HCT116 (cell line): ENCODE data around the gene FRMD4A.

Experiments
- CEBPB ChIP-seq: IDR thresholded peaks from 2 replicates; pipeline ENCODE4 v1.6.1; 2012; ENCODE audit warnings: low read depth
- EZH2 ChIP-seq: fragments of 200-600 bp; sonication (generic); IDR thresholded peaks from 2 replicates; pipeline ENCODE4 v1.6.1; 2017; ENCODE audit warnings: antibody characterized with exemption, mixed run types
- POLR2A ChIP-seq: IDR thresholded peaks from 2 replicates; pipeline ENCODE4 v1.7.0; 2011; ENCODE audit warnings: borderline replicate concordance; ENCODE audit not compliant: insufficient read depth, insufficient read length; ENCODE audit errors: extremely low read depth
- POLR2AphosphoS5 ChIP-seq: IDR thresholded peaks from 2 replicates; pipeline ENCODE4 v1.6.1; 2011; ENCODE audit warnings: mild to moderate bottlenecking, low read depth, low read length, moderate library complexity
- SIN3A ChIP-seq: IDR thresholded peaks from 2 replicates; pipeline ENCODE4 v1.6.1; 2012; ENCODE audit warnings: low read depth
- SP1 ChIP-seq: IDR thresholded peaks from 2 replicates; pipeline ENCODE4 v1.6.1; 2012; ENCODE audit warnings: low read depth
- ZBTB33 ChIP-seq: IDR thresholded peaks from 2 replicates; pipeline ENCODE4 v1.6.1; 2011; ENCODE audit warnings: mild to moderate bottlenecking, low read length, moderate library complexity; ENCODE audit not compliant: insufficient replicate concordance; ENCODE audit errors: extremely low read depth
- ZNF274 ChIP-seq: fragments of 200-500 bp; sonication (Bioruptor generic); IDR thresholded peaks from 2 replicates; pipeline ENCODE4 v1.6.1; 2014; ENCODE audit warnings: mild to moderate bottlenecking, low read depth, low read length, inconsistent platforms
- TF ChIP-seq, protein P1 (sequence below), 3 experiments: fragments of 200-600 bp in 1 of 3; sonication (generic) in 1 of 3; IDR thresholded peaks in 2 of 3; conservative IDR thresholded peaks in 1 of 3; 2 replicates each; pipeline ENCODE4 v1.5.1; 2012 to 2017; ENCODE audit warnings: low read depth in 2 of 3, low read length in 2 of 3, antibody characterized with exemption in 1 of 3, borderline replicate concordance in 1 of 3, control low read depth in 1 of 3, mild to moderate bottlenecking in 1 of 3, mixed read lengths in 1 of 3, mixed run types in 1 of 3, moderate library complexity in 1 of 3; ENCODE audit not compliant: insufficient read depth in 1 of 3
- TF ChIP-seq, protein P2 (sequence below): IDR thresholded peaks from 2 replicates; pipeline ENCODE4 v1.6.1; 2012

DNA sequence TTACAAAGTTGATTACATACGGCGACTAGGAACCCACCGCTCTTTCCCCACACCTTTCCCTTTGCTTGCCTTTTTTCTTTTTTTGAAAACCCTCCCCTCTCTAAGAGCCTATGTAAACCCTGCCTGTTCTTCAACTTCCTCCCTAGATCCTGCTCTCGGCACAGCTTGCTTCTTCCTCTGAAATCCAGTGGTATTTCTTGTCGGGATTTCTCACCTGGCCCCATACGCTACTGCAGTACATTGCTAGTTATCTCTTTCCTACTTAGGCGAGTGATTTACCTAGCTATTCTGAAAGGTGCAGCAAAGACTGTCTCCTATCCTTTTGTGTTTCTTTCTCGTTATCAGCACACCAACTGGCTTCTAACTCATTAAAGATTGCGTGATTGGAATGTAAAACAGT, 372.9 kb downstream of the FRMD4A start:
- TF ChIP-seq, protein P1, sequence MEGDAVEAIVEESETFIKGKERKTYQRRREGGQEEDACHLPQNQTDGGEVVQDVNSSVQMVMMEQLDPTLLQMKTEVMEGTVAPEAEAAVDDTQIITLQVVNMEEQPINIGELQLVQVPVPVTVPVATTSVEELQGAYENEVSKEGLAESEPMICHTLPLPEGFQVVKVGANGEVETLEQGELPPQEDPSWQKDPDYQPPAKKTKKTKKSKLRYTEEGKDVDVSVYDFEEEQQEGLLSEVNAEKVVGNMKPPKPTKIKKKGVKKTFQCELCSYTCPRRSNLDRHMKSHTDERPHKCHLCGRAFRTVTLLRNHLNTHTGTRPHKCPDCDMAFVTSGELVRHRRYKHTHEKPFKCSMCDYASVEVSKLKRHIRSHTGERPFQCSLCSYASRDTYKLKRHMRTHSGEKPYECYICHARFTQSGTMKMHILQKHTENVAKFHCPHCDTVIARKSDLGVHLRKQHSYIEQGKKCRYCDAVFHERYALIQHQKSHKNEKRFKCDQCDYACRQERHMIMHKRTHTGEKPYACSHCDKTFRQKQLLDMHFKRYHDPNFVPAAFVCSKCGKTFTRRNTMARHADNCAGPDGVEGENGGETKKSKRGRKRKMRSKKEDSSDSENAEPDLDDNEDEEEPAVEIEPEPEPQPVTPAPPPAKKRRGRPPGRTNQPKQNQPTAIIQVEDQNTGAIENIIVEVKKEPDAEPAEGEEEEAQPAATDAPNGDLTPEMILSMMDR (IDR thresholded peaks at IDR 0.05 in 2 of 3, conservative IDR thresholded peaks at IDR 0.05 in 1 of 3; ENCODE audit: borderline replicate concordance in 1 of 3, insufficient read depth in 1 of 3, low read depth in 2 of 3, low read length in 2 of 3) = no peak
- TF ChIP-seq, protein P2, sequence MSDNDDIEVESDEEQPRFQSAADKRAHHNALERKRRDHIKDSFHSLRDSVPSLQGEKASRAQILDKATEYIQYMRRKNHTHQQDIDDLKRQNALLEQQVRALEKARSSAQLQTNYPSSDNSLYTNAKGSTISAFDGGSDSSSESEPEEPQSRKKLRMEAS = no peak
- TF ChIP-seq POLR2AphosphoS5 (no peak), ZNF274 (no peak), SP1 (no peak), ZBTB33 (no peak), EZH2 (no peak), POLR2A (no peak), CEBPB (no peak), SIN3A (no peak)
